Hepatocyte (in vitro differentiated cells): ENCODE measurements around the gene NPR1.
"Not testable (repeated sequence)": the region's sequence is repeated elsewhere in the genome, so short reads cannot be mapped to it uniquely, and the experiment has no call there.

Source experiments
- EZH2 ChIP-seq: fragments of 200-600 bp; sonication (generic); IDR thresholded peaks from 2 replicates; pipeline ENCODE4 v1.6.1; 2016; ENCODE audit warnings: antibody characterized with exemption, mild to moderate bottlenecking, borderline replicate concordance
- EZH2phosphoT487 ChIP-seq: fragments of 200-600 bp; sonication (generic); IDR thresholded peaks from one replicate; pipeline ENCODE4 v1.6.1; 2018; ENCODE audit warnings: antibody characterized with exemption, mild to moderate bottlenecking, low read depth, moderate library complexity; ENCODE audit not compliant: unreplicated experiment, severe bottlenecking
- TF ChIP-seq, protein P1 (sequence below): fragments of 200-600 bp; sonication (generic); IDR thresholded peaks from 2 replicates; pipeline ENCODE4 v1.5.1; 2016; ENCODE audit warnings: antibody characterized with exemption, mild to moderate bottlenecking; ENCODE audit not compliant: poor library complexity

GRCh38 chr1:153724634-153725033 lies 46.1 kb downstream of the NPR1 start:
- TF ChIP-seq, protein P1, sequence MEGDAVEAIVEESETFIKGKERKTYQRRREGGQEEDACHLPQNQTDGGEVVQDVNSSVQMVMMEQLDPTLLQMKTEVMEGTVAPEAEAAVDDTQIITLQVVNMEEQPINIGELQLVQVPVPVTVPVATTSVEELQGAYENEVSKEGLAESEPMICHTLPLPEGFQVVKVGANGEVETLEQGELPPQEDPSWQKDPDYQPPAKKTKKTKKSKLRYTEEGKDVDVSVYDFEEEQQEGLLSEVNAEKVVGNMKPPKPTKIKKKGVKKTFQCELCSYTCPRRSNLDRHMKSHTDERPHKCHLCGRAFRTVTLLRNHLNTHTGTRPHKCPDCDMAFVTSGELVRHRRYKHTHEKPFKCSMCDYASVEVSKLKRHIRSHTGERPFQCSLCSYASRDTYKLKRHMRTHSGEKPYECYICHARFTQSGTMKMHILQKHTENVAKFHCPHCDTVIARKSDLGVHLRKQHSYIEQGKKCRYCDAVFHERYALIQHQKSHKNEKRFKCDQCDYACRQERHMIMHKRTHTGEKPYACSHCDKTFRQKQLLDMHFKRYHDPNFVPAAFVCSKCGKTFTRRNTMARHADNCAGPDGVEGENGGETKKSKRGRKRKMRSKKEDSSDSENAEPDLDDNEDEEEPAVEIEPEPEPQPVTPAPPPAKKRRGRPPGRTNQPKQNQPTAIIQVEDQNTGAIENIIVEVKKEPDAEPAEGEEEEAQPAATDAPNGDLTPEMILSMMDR, result not testable (repeated sequence)
- TF ChIP-seq EZH2, EZH2phosphoT487: not testable (repeated sequence)
